ENCODE data around the gene ZFAND6.

ZFAND6 gene

GRCh38 chr15:80163217-80163616, 103.7 kb downstream of the ZFAND6 start:
- Mint-ChIP-seq H3K36me3 (ENCODE audit: low read depth) (peaks cover 46% of the 10 kb centered on the region), H3K4me3 (no peak overlapping the region), H3K27me3 (no peaks in the 10 kb centered on the region), H3K4me1 (ENCODE audit: low read depth) (peaks cover 39% of the 10 kb centered on the region), H3K9me3 (no peaks in the 10 kb centered on the region), H3K27ac (no peak overlapping the region)
- intact Hi-C loops (cut with micrococcal nuclease), result no loop called here

GRCh38 chr15:80163897-80164296, 104.4 kb downstream of the ZFAND6 start:
- Mint-ChIP-seq H3K27me3 (no peaks in the 10 kb centered on the region), H3K36me3 (ENCODE audit: low read depth) (peaks cover 50% of the 10 kb centered on the region), H3K4me1 (ENCODE audit: low read depth) (peaks cover 39% of the 10 kb centered on the region), H3K9me3 (no peaks in the 10 kb centered on the region), H3K4me3 (no peak overlapping the region), H3K27ac (no peak overlapping the region)
- intact Hi-C loops (cut with micrococcal nuclease), result no loop called here

- Mint-ChIP-seq H3K27ac (no peak overlapping the region), H3K4me3 (no peak overlapping the region)
Observed at GRCh38 chr15:80167936-80168335, 108.5 kb downstream of the ZFAND6 start.

GRCh38 chr15:80168421-80168820, 108.9 kb downstream of the ZFAND6 start:
- Mint-ChIP-seq H3K4me1 (ENCODE audit: low read depth) (peaks cover 6% of the 10 kb centered on the region), H3K9me3 (no peaks in the 10 kb centered on the region), H3K36me3 (ENCODE audit: low read depth) (peaks cover 52% of the 10 kb centered on the region), H3K27ac (no peak overlapping the region), H3K27me3 (no peaks in the 10 kb centered on the region), H3K4me3 (no peak overlapping the region)
- intact Hi-C loops (cut with micrococcal nuclease), result loop anchor here (5.0 kb wide), 1 partner anchor 96 kb away; no protein-coding TSS in a partner anchor

More at GRCh38 chr15:80167936-80168335, 108.5 kb downstream of the ZFAND6 start:
- H3K4me1 Mint-ChIP-seq (ENCODE audit: low read depth), result peaks cover 7% of the 10 kb centered on the region
- peaks cover 52% of the 10 kb centered on the region for H3K36me3 Mint-ChIP-seq (ENCODE audit: low read depth)
- intact Hi-C loops (cut with micrococcal nuclease), result loop anchor here (5.0 kb wide), 1 partner anchor 96 kb away; no protein-coding TSS in a partner anchor
- H3K27me3 Mint-ChIP-seq, result no peaks in the 10 kb centered on the region
- no peaks in the 10 kb centered on the region for H3K9me3 Mint-ChIP-seq

GRCh38 chr15:80169768-80170357, 110.4 kb downstream of the ZFAND6 start:
- Mint-ChIP-seq H3K27me3 (no peaks in the 10 kb centered on the region), H3K36me3 (ENCODE audit: low read depth) (peaks cover 55% of the 10 kb centered on the region), H3K27ac (no peak overlapping the region), H3K9me3 (no peaks in the 10 kb centered on the region), H3K4me1 (ENCODE audit: low read depth) (no peaks in the 10 kb centered on the region), H3K4me3 (no peak overlapping the region)
- intact Hi-C loops (cut with micrococcal nuclease), result loop anchor here (5.0 to 10.0 kb wide), 3 partner anchors 45 to 178 kb away; no protein-coding TSS in a partner anchor

GRCh38 chr15:80170596-80170995, 111.1 kb downstream of the ZFAND6 start:
- intact Hi-C loops (cut with micrococcal nuclease), result loop anchor here (5.0 to 10.0 kb wide), 2 partner anchors 46 to 178 kb away; no protein-coding TSS in a partner anchor
- no peaks in the 10 kb centered on the region for H3K4me1 Mint-ChIP-seq (ENCODE audit: low read depth)
- H3K9me3 Mint-ChIP-seq, result no peaks in the 10 kb centered on the region
- H3K27me3 Mint-ChIP-seq, result no peaks in the 10 kb centered on the region
- H3K27ac Mint-ChIP-seq, result no peak overlapping the region
- peaks cover 62% of the 10 kb centered on the region for H3K36me3 Mint-ChIP-seq (ENCODE audit: low read depth)
- no peak overlapping the region for H3K4me3 Mint-ChIP-seq

GRCh38 chr15:80171787-80172186, 112.3 kb downstream of the ZFAND6 start:
- intact Hi-C loops (cut with micrococcal nuclease), result loop anchor here (5.0 to 10.0 kb wide), 2 partner anchors 47 to 179 kb away; no protein-coding TSS in a partner anchor
- Mint-ChIP-seq H3K36me3 (ENCODE audit: low read depth) (peaks cover 69% of the 10 kb centered on the region), H3K27me3 (no peaks in the 10 kb centered on the region), H3K4me1 (ENCODE audit: low read depth) (peaks cover 3% of the 10 kb centered on the region), H3K9me3 (no peaks in the 10 kb centered on the region), H3K27ac (no peak overlapping the region), H3K4me3 (no peak overlapping the region)

GRCh38 chr15:80172401-80172800, 112.9 kb downstream of the ZFAND6 start:
- Mint-ChIP-seq H3K9me3 (no peaks in the 10 kb centered on the region), H3K27ac (no peak overlapping the region), H3K4me3 (no peak overlapping the region), H3K4me1 (ENCODE audit: low read depth) (peaks cover 9% of the 10 kb centered on the region), H3K27me3 (no peaks in the 10 kb centered on the region), H3K36me3 (ENCODE audit: low read depth) (peaks cover 75% of the 10 kb centered on the region)
- intact Hi-C loops (cut with micrococcal nuclease), result loop anchor here (5.0 to 10.0 kb wide), 2 partner anchors 48 to 180 kb away; no protein-coding TSS in a partner anchor

- intact Hi-C loops (cut with micrococcal nuclease), result loop anchor here (5.0 to 10.0 kb wide), 2 partner anchors 48 to 181 kb away; no protein-coding TSS in a partner anchor
- H3K27ac Mint-ChIP-seq, result no peak overlapping the region
- peaks cover 78% of the 10 kb centered on the region for H3K36me3 Mint-ChIP-seq (ENCODE audit: low read depth)
- H3K27me3 Mint-ChIP-seq, result no peaks in the 10 kb centered on the region
- no peaks in the 10 kb centered on the region for H3K9me3 Mint-ChIP-seq
- H3K4me3 Mint-ChIP-seq, result no peak overlapping the region
- peaks cover 9% of the 10 kb centered on the region for H3K4me1 Mint-ChIP-seq (ENCODE audit: low read depth)
Observed at GRCh38 chr15:80173022-80173759, 113.7 kb downstream of the ZFAND6 start.

GRCh38 chr15:80174017-80174746, 114.7 kb downstream of the ZFAND6 start:
- peaks cover 9% of the 10 kb centered on the region for H3K4me1 Mint-ChIP-seq (ENCODE audit: low read depth)
- no peaks in the 10 kb centered on the region for H3K9me3 Mint-ChIP-seq
- H3K4me3 Mint-ChIP-seq, result no peak overlapping the region
- H3K27ac Mint-ChIP-seq, result no peak overlapping the region
- peaks cover 79% of the 10 kb centered on the region for H3K36me3 Mint-ChIP-seq (ENCODE audit: low read depth)
- intact Hi-C loops (cut with micrococcal nuclease), result loop anchor here (5.0 to 10.0 kb wide), 2 partner anchors 49 to 182 kb away; no protein-coding TSS in a partner anchor
- H3K27me3 Mint-ChIP-seq, result no peaks in the 10 kb centered on the region

- Mint-ChIP-seq H3K9me3 (no peaks in the 10 kb centered on the region), H3K27me3 (no peaks in the 10 kb centered on the region), H3K4me1 (ENCODE audit: low read depth) (peaks cover 9% of the 10 kb centered on the region), H3K27ac (no peak overlapping the region), H3K4me3 (no peak overlapping the region), H3K36me3 (ENCODE audit: low read depth) (peaks cover 81% of the 10 kb centered on the region)
- intact Hi-C loops (cut with micrococcal nuclease), result loop anchor here (10.0 kb wide), 1 partner anchor 51 kb away; no protein-coding TSS in a partner anchor
Observed at GRCh38 chr15:80175436-80175835, 116.0 kb downstream of the ZFAND6 start.

- H3K9me3 Mint-ChIP-seq, result no peaks in the 10 kb centered on the region
- H3K36me3 Mint-ChIP-seq (ENCODE audit: low read depth), result peaks cover 86% of the 10 kb centered on the region
- no peak overlapping the region for H3K27ac Mint-ChIP-seq
- peaks cover 9% of the 10 kb centered on the region for H3K4me1 Mint-ChIP-seq (ENCODE audit: low read depth)
- H3K27me3 Mint-ChIP-seq, result no peaks in the 10 kb centered on the region
- intact Hi-C loops (cut with micrococcal nuclease), result loop anchor here (10.0 kb wide), 1 partner anchor 52 kb away; no protein-coding TSS in a partner anchor
- H3K4me3 Mint-ChIP-seq, result no peak overlapping the region
Observed at GRCh38 chr15:80176443-80176842, 117.0 kb downstream of the ZFAND6 start.

GRCh38 chr15:80177156-80177555, 117.7 kb downstream of the ZFAND6 start:
- no peaks in the 10 kb centered on the region for H3K9me3 Mint-ChIP-seq
- intact Hi-C loops (cut with micrococcal nuclease), result loop anchor here (10.0 kb wide), 1 partner anchor 52 kb away; no protein-coding TSS in a partner anchor
- H3K36me3 Mint-ChIP-seq (ENCODE audit: low read depth), result peaks cover 86% of the 10 kb centered on the region
- peaks cover 9% of the 10 kb centered on the region for H3K4me1 Mint-ChIP-seq (ENCODE audit: low read depth)
- H3K4me3 Mint-ChIP-seq, result no peak overlapping the region
- no peak overlapping the region for H3K27ac Mint-ChIP-seq
- H3K27me3 Mint-ChIP-seq, result no peaks in the 10 kb centered on the region
